ENCODE data around the gene ZNF417. TPM values are rescaled to one million over a fixed set of nuclear protein-coding genes. Genes with fewer than 3 reads are reported as not detected.

ZNF417 gene
- total and polyA plus RNA-seq, 2 of the 13 experiments (the other 11 are each of a cell fraction or from before 2014, with no cell fraction given) = 2.9 to 13.7 TPM

- TF ChIP-seq REST (IDR thresholded peaks at IDR 0.05; ENCODE audit: borderline replicate concordance in 1 of 2, low read depth in 1 of 2, low read length in 2 of 2) = no peak
- peak; percentile 70 for TF ChIP-seq GMEB2 (CRISPR knock-in tag; IDR thresholded peaks at IDR 0.05; ENCODE audit: low read depth)
- no peak for TF ChIP-seq MED1 (CRISPR knock-in tag; IDR thresholded peaks at IDR 0.05)
- TF ChIP-seq NFATC3 (CRISPR knock-in tag; IDR thresholded peaks at IDR 0.05) = no peak
- TF ChIP-seq ZNF549 (CRISPR knock-in tag; IDR thresholded peaks at IDR 0.05) = no peak
- TF ChIP-seq MXD4 (CRISPR knock-in tag; IDR thresholded peaks at IDR 0.05) = 0 out of 2 replicates have a peak, but pooled peaks have one; percentile 54
- 0 out of 2 replicates have a peak, but pooled peaks have one; percentile 27 for TF ChIP-seq ZBED4 (CRISPR knock-in tag; IDR thresholded peaks at IDR 0.05; ENCODE audit: borderline replicate concordance)
- TF ChIP-seq ZNF12 (CRISPR knock-in tag; IDR thresholded peaks at IDR 0.05) = 0 out of 2 replicates have a peak, but pooled peaks have one; percentile 48
- TF ChIP-seq RORA (CRISPR knock-in tag; IDR thresholded peaks at IDR 0.05) = no peak
- peak; percentile 100 for TF ChIP-seq SPEN (CRISPR knock-in tag; IDR thresholded peaks at IDR 0.05; ENCODE audit: low read depth)
- TF ChIP-seq ZBTB43 (CRISPR knock-in tag; conservative IDR thresholded peaks at IDR 0.05) = peak; percentile 20; the same call in 1 of the 2 replicates
- TF ChIP-seq ZNF317 (CRISPR knock-in tag; IDR thresholded peaks at IDR 0.05) = no peak
- no peak for TF ChIP-seq ZC3H4 (CRISPR knock-in tag; IDR thresholded peaks at IDR 0.05; ENCODE audit: borderline replicate concordance)
- peak; percentile 88 for TF ChIP-seq KDM2A (CRISPR knock-in tag; IDR thresholded peaks at IDR 0.05; ENCODE audit: borderline replicate concordance, low read depth)
- TF ChIP-seq ZHX1 (CRISPR knock-in tag; IDR thresholded peaks at IDR 0.05; ENCODE audit: low read depth) = no peak
Measured at GRCh38 chr19:57947419-57948134, 31.2 kb upstream of the ZNF417 start, which contains the start of gene ZNF256 (continued).

Measured in HepG2 (cell line).